ENCODE results near the gene FMN2. TPM values are rescaled to one million over a fixed set of nuclear protein-coding genes. Genes with fewer than 3 reads are reported as not detected.

Gene FMN2
- total RNA-seq, 2 donors from 2014 or later, result 26.9 to 27.2 TPM

DNA sequence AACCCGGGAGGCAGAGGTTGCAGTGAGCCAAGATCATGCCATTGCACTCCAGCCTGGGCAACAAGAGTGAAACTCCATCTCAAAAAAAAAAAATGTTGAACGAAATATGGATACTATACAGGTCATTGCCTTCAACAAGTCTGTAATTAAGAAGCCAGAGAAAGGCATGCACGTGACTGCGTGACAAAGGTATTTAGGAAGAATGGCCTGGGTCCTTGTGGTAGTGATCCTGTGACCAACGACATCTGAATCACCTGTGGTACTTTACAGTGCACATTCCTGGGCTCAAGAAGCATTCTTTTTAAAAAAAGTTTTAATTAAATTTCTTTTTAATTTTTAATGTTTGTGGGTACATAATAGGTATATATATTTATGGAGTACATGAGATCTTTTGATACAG lies 405.3 kb downstream of the FMN2 start:
- H3K27me3 Mint-ChIP-seq (ENCODE audit: insufficient read depth), result no peaks in the 10 kb centered on the region

DNA sequence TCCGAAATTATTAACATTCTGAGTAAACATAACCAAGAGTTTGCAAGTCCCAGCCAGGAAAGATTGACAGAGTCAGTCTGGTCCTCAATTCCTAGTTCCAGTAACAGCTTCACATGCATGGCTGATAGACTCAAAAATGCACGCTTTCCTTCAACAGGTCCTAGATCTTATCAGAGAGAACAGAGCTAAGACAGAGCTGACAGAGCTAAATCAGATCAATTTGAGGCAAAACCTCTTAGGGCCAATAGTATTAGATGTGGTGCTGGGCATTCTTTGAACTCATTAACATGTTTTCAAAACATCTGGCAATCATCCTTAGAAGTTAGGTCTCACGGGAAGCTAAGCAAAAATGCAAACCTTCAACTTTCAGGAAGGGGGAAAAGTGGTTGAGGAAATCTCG lies 406.2 kb downstream of the FMN2 start:
- peaks cover 24% of the 10 kb centered on the region for H3K36me3 ChIP-seq (ENCODE audit: control insufficient read depth, insufficient read depth, low read length)
- no peak overlapping the region for H3K4me3 Mint-ChIP-seq
- no peaks in the 10 kb centered on the region for H3K9me3 Mint-ChIP-seq
- peaks cover 10% of the 10 kb centered on the region for H3K36me3 Mint-ChIP-seq (ENCODE audit: low read depth)
- no peaks in the 10 kb centered on the region for H3K27me3 ChIP-seq (ENCODE audit: control insufficient read depth, insufficient read depth, low read length, poor library complexity, severe bottlenecking)
- no peaks in the 10 kb centered on the region for H3K27me3 Mint-ChIP-seq (ENCODE audit: insufficient read depth)
- TF ChIP-seq, protein P1, sequence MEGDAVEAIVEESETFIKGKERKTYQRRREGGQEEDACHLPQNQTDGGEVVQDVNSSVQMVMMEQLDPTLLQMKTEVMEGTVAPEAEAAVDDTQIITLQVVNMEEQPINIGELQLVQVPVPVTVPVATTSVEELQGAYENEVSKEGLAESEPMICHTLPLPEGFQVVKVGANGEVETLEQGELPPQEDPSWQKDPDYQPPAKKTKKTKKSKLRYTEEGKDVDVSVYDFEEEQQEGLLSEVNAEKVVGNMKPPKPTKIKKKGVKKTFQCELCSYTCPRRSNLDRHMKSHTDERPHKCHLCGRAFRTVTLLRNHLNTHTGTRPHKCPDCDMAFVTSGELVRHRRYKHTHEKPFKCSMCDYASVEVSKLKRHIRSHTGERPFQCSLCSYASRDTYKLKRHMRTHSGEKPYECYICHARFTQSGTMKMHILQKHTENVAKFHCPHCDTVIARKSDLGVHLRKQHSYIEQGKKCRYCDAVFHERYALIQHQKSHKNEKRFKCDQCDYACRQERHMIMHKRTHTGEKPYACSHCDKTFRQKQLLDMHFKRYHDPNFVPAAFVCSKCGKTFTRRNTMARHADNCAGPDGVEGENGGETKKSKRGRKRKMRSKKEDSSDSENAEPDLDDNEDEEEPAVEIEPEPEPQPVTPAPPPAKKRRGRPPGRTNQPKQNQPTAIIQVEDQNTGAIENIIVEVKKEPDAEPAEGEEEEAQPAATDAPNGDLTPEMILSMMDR (conservative IDR thresholded peaks at IDR 0.05), result no peak
- H3K9me3 ChIP-seq (ENCODE audit: control insufficient read depth, low read length), result peaks cover 6% of the 10 kb centered on the region
- H3K27ac Mint-ChIP-seq, result no peak overlapping the region
- H3K4me1 ChIP-seq (ENCODE audit: control insufficient read depth, insufficient read depth, low read length), result no peaks in the 10 kb centered on the region
- WGBS, 2 experiments (ENCODE audit: insufficient coverage in 1 of 2, insufficient read length in 1 of 2), result 94 to 100% methylated on average over 2 to 4 of the region's 4 CpGs
- no peak for DNase-seq
- H3K4me1 Mint-ChIP-seq, result peaks cover 10% of the 10 kb centered on the region
- H3K4me3 ChIP-seq (ENCODE audit: low read length), result no peak overlapping the region
- H3K27ac ChIP-seq (ENCODE audit: low read depth, low read length), result no peak overlapping the region
- no peak overlapping the region for H3K9ac ChIP-seq (ENCODE audit: extremely low read depth, low read length, poor library complexity, severe bottlenecking)

More for the DNA sequence above, 405.3 kb downstream of the FMN2 start:
- Mint-ChIP-seq H3K4me1 (peaks cover 10% of the 10 kb centered on the region), H3K4me3 (no peak overlapping the region), H3K9me3 (no peaks in the 10 kb centered on the region), H3K36me3 (ENCODE audit: low read depth) (peaks cover 12% of the 10 kb centered on the region), H3K27ac (no peak overlapping the region)
- H3K9me3 ChIP-seq (ENCODE audit: control insufficient read depth, low read length), result peaks cover 6% of the 10 kb centered on the region
- no peaks in the 10 kb centered on the region for H3K27me3 ChIP-seq (ENCODE audit: control insufficient read depth, insufficient read depth, low read length, poor library complexity, severe bottlenecking)
- no peak overlapping the region for H3K27ac ChIP-seq (ENCODE audit: low read depth, low read length)
- 98% methylated on average over 4 to 5 of the region's 5 CpGs for WGBS, 2 experiments (ENCODE audit: insufficient coverage in 1 of 2, insufficient read length in 1 of 2)
- no peak overlapping the region for H3K4me3 ChIP-seq (ENCODE audit: low read length)
- no peak for DNase-seq
- peaks cover 29% of the 10 kb centered on the region for H3K36me3 ChIP-seq (ENCODE audit: control insufficient read depth, insufficient read depth, low read length)
- no peaks in the 10 kb centered on the region for H3K4me1 ChIP-seq (ENCODE audit: control insufficient read depth, insufficient read depth, low read length)
- TF ChIP-seq, protein P1 (conservative IDR thresholded peaks at IDR 0.05), result no peak
- no peak overlapping the region for H3K9ac ChIP-seq (ENCODE audit: extremely low read depth, low read length, poor library complexity, severe bottlenecking)

DNA sequence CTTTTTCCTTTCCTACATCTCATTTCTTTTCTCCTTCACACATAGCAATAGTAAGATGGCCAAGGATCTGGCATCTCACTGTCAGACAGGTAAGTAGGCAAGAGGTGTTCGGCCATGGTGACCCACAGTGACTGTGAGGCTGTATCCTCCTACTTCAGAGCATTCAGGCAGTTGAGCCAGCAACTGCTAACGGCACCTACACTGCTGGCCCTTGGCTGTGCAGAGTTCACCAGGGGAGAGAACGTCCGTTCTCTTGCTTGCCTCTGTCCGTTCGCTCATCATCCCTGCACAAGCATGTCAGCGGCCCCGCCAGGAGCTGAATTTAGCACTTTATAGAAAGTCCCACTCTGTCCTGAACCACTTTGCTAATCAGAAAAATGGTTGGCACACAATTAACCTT lies 406.7 kb downstream of the FMN2 start:
- Mint-ChIP-seq H3K9me3 (no peaks in the 10 kb centered on the region), H3K27ac (no peak overlapping the region), H3K4me3 (no peak overlapping the region)

More for the DNA sequence above, 406.7 kb downstream of the FMN2 start:
- Mint-ChIP-seq H3K27me3 (ENCODE audit: insufficient read depth) (no peaks in the 10 kb centered on the region), H3K36me3 (ENCODE audit: low read depth) (peaks cover 10% of the 10 kb centered on the region), H3K4me1 (peaks cover 10% of the 10 kb centered on the region)
- WGBS, 2 experiments (ENCODE audit: insufficient coverage in 1 of 2, insufficient read length in 1 of 2), result 91 to 94% methylated on average over 7 to 8 of the region's 8 CpGs
- Histone ChIP-seq H3K27ac (ENCODE audit: low read depth, low read length) (no peak overlapping the region), H3K9me3 (ENCODE audit: control insufficient read depth, low read length) (peaks cover 6% of the 10 kb centered on the region), H3K4me3 (ENCODE audit: low read length) (no peak overlapping the region), H3K27me3 (ENCODE audit: control insufficient read depth, insufficient read depth, low read length, poor library complexity, severe bottlenecking) (no peaks in the 10 kb centered on the region), H3K4me1 (ENCODE audit: control insufficient read depth, insufficient read depth, low read length) (no peaks in the 10 kb centered on the region), H3K9ac (ENCODE audit: extremely low read depth, low read length, poor library complexity, severe bottlenecking) (no peak overlapping the region), H3K36me3 (ENCODE audit: control insufficient read depth, insufficient read depth, low read length) (peaks cover 23% of the 10 kb centered on the region)
- TF ChIP-seq, protein P1 (conservative IDR thresholded peaks at IDR 0.05), result no peak
- no peak for DNase-seq

All from endodermal cell (in vitro differentiated cells).